Left lung (tissue), 10 donors: ENCODE data around the gene FADD. TPM values are rescaled to one million over a fixed set of nuclear protein-coding genes. Genes with fewer than 3 reads are reported as not detected.
A peak's percentile ranks its signal among the peaks of the same experiment; 100 is the strongest.

ENCODE experiments used
- ATAC-seq: fragments of 200-7000 bp; cut with Tn5 transposase; one replicate; pipeline ENCODE4 v1.9.1; 2020; ENCODE audit warnings: moderate library complexity
- DNase-seq, 4 donors: peaks; one replicate each; pipeline ENCODE4 v3.0.0-alpha.2; 2013 to 2020
- H3K27ac ChIP-seq, 2 donors: fragments of 200-600 bp; sonication (generic) in 1 of 2; one replicate each; pipeline versions ENCODE4 v1.5.0 to v1.8.0; 2020 to 2021
- H3K27me3 ChIP-seq, 2 donors: fragments of 200-600 bp; sonication (generic) in 1 of 2; one replicate each; pipeline versions ENCODE4 v1.5.0 to v1.8.0; 2020 to 2021
- H3K36me3 ChIP-seq, 2 donors: fragments of 200-600 bp; sonication (generic) in 1 of 2; one replicate each; pipeline versions ENCODE4 v1.5.0 to v1.8.0; 2020 to 2021
- H3K4me1 ChIP-seq, 2 donors: fragments of 200-600 bp; one replicate each; pipeline ENCODE4 v1.8.0; 2021
- H3K4me3 ChIP-seq, 2 donors: fragments of 200-600 bp; sonication (generic) in 1 of 2; one replicate each; pipeline versions ENCODE4 v1.5.0 to v1.8.0; 2020 to 2021; ENCODE audit warnings: mild to moderate bottlenecking in 1 of 2
- H3K9me3 ChIP-seq, 2 donors: fragments of 200-600 bp; sonication (generic) in 1 of 2; one replicate each; pipeline versions ENCODE4 v1.5.0 to v1.8.0; 2020 to 2021
- CTCF ChIP-seq, 2 donors: fragments of 200-600 bp; sonication (generic) in 1 of 2; IDR thresholded peaks; one replicate each; pipeline versions ENCODE4 v1.5.0 to v1.8.0; 2021; ENCODE audit warnings: antibody characterized with exemption in 2 of 2
- intact Hi-C, 2 donors: fragments of 100-400 bp; cut with DNase I; formaldehyde crosslinking; loops; one replicate each; pipeline versions ENCODE4 v1.11.2 to v1.14.2; 2022
- polyA plus RNA-seq, 6 donors: library from polyadenylated mRNA; unstranded; fragments of 120-200 nt; gene quantifications; one replicate each; pipeline ENCODE4 v1.2.1, GENCODE V29; 2013; ENCODE audit not compliant: insufficient read length in 6 of 6
- total RNA-seq, 2 donors: library from RNA; stranded (reverse); fragmentation: NEBNext Ultra II Directional; extraction: Animal tissue kit (Norgen Biotek cat#: 25700); gene quantifications; one replicate each; pipeline ENCODE4 v1.2.1, GENCODE V29; 2021
- donor health status: DM: no; HTN: yes; CAD: no.
- donor health status: DM: no; HTN: no; CAD: no.

Gene FADD
- total and polyA plus RNA-seq, 8 donors = 10.6 to 28.4 (median 14.4) TPM

- no peaks in the 10 kb centered on the region for H3K36me3 ChIP-seq
- no peaks in the 10 kb centered on the region for H3K9me3 ChIP-seq
- TF ChIP-seq CTCF (IDR thresholded peaks at IDR 0.05) = no peak
- H3K27ac ChIP-seq = no peak overlapping the region
- intact Hi-C loops = no loop called here
- H3K4me1 ChIP-seq = no peaks in the 10 kb centered on the region
- no peak for ATAC-seq
- no peak for DNase-seq
- H3K4me3 ChIP-seq = no peak overlapping the region
- peaks cover 0 to 10% of the 10 kb centered on the region in 2 donors for H3K27me3 ChIP-seq
Observed at GRCh38 chr11:70158757-70159389, 44.2 kb upstream of the FADD start.

GRCh38 chr11:70159627-70160570 is 43.2 kb upstream of the FADD start:
- Histone ChIP-seq H3K4me3 (no peak overlapping the region), H3K36me3 (no peaks in the 10 kb centered on the region), H3K27ac (no peak overlapping the region), H3K27me3 (peaks cover 0 to 10% of the 10 kb centered on the region in 2 donors), H3K9me3 (no peaks in the 10 kb centered on the region), H3K4me1 (no peaks in the 10 kb centered on the region)
- ATAC-seq (peak; percentile 69), DNase-seq (peak in 1 of 4 donors; percentile 43)
- no peak for TF ChIP-seq CTCF (IDR thresholded peaks at IDR 0.05)
- intact Hi-C loops = no loop called here

- H3K9me3 ChIP-seq = no peaks in the 10 kb centered on the region
- intact Hi-C loops = no loop called here
- H3K27me3 ChIP-seq = peaks cover 0 to 10% of the 10 kb centered on the region in 2 donors
- no peak for DNase-seq
- TF ChIP-seq CTCF (IDR thresholded peaks at IDR 0.05) = no peak
- H3K4me3 ChIP-seq = no peak overlapping the region
- no peaks in the 10 kb centered on the region for H3K4me1 ChIP-seq
- ATAC-seq = no peak
- no peaks in the 10 kb centered on the region for H3K36me3 ChIP-seq
- H3K27ac ChIP-seq = no peak overlapping the region
Observed at GRCh38 chr11:70161043-70161625, 42.0 kb upstream of the FADD start.

- ATAC-seq (no peak), DNase-seq (no peak)
- Histone ChIP-seq H3K36me3 (no peaks in the 10 kb centered on the region), H3K4me1 (no peaks in the 10 kb centered on the region), H3K27ac (no peak overlapping the region), H3K4me3 (no peak overlapping the region), H3K9me3 (no peaks in the 10 kb centered on the region), H3K27me3 (peaks cover 0 to 16% of the 10 kb centered on the region in 2 donors)
- TF ChIP-seq CTCF (IDR thresholded peaks at IDR 0.05) = no peak
- intact Hi-C loops = no loop called here
Observed at GRCh38 chr11:70164705-70165104, 38.4 kb upstream of the FADD start.

- Histone ChIP-seq H3K4me1 (no peaks in the 10 kb centered on the region), H3K27me3 (peaks cover 0 to 15% of the 10 kb centered on the region in 2 donors), H3K36me3 (no peaks in the 10 kb centered on the region), H3K27ac (no peak overlapping the region), H3K4me3 (no peak overlapping the region), H3K9me3 (no peaks in the 10 kb centered on the region)
- no peak for TF ChIP-seq CTCF (IDR thresholded peaks at IDR 0.05)
- intact Hi-C loops = no loop called here
- ATAC-seq (no peak), DNase-seq (no peak)
Observed at GRCh38 chr11:70167120-70167519, 36.0 kb upstream of the FADD start.
